ENCODE results near the gene BCL2L11. TPM values are rescaled to one million over a fixed set of nuclear protein-coding genes. Genes with fewer than 3 reads are reported as not detected.

BCL2L11 gene
- total RNA-seq, 1 donor from 2014 or later: 17.8 TPM

DNA sequence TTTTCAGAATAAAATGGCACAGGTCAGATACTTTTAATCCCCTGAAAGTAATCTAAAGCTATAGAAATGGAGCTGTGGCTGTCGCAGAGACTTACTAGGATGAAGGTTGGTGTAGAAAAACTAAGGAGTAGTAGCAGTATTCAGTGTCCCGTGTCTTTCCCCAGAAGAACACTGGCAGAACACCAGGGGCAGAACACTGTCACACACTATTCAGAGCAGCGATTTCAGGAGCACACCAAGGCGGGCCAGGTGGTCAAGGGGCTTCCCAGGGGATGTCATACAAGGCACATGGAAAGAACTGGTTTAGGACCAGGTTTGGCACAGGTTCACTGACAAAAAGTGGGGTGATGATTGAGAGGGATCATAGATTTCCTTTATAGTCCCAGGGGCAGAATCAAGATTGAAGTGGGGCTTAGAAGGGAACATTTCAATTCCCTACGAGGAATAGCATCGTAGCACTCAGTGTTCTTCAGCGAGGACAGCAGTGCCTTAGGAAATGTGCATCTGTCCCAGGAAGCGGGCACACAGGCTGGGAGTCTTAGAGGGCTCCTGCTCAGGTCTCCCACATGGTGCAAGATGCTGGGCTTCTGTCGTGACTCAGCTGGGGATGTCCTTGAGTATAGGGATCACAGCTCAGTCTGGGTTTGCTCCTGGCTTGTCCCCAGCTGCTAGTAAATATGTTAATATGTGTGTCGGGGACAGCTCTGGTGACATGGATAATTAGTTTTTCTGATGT is 22.6 kb downstream of the BCL2L11 start:
- DNase-seq: no peak

DNA sequence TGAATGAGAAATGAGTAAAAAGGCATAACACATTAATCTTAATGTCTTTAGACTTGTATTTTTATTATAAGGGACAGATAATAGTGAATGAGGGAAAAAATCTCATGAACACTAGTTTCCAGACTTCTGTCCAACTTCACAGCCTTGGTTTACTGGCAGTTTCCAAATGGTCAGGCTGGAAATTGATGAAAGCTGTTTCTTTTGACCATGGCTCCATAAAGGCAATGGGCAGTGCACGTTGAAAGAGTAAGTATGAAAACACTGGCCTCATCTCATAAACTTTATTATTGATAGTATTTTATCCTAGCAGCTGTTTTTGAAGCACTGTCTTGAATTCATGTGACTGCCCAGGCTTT is 23.1 kb downstream of the BCL2L11 start:
- DNase-seq: no peak

DNA sequence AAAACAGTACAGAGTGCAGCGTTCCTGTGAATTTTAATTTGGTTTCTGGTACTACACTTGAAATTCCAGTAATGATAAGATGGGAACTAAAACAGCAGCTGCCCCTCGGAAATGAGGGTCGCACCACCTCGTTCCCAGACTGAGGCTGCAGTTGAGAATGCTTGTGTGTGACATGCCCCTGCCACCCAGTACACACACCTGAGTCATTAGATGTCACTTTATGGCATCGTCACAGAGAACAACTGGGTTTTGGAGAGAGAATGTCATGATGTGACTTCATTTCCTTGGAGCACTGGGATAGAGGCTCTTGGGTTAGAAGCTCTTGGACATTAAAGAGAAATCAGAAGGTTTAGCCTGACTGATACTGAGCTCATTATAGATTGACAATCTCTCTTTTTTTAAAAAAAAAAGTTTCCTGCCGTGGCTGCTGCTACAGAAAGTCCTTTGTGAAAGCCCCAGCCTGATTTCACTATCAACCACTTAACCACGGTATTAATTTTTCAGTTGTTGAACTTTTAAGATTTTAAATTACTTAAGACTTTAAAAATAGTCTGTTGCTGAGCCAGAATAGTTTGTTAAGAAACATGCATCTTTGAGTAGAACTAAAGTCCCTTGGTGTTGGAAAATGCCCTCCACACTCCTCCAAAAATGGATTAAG is 24.5 kb downstream of the BCL2L11 start:
- no peak for DNase-seq

DNA sequence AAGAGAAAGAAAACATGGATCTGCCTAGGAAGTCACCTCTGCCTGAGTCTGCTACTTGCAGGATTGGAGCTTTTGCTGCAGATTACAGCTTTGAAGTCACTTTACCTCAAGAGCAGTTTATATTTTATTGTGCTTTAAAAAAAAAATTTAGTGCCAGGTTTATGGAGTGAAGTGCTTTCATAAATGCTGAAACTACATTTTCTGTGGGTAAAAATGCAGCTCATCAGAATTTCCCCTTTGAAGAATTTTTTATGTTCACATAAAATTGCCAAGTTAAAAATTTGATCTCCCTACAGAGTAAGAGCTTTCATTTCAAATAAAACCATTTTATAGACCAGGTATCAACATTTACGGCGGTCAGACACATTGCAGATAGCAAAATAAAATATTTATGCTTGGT is 25.2 kb downstream of the BCL2L11 start:
- DNase-seq: no peak

DNA sequence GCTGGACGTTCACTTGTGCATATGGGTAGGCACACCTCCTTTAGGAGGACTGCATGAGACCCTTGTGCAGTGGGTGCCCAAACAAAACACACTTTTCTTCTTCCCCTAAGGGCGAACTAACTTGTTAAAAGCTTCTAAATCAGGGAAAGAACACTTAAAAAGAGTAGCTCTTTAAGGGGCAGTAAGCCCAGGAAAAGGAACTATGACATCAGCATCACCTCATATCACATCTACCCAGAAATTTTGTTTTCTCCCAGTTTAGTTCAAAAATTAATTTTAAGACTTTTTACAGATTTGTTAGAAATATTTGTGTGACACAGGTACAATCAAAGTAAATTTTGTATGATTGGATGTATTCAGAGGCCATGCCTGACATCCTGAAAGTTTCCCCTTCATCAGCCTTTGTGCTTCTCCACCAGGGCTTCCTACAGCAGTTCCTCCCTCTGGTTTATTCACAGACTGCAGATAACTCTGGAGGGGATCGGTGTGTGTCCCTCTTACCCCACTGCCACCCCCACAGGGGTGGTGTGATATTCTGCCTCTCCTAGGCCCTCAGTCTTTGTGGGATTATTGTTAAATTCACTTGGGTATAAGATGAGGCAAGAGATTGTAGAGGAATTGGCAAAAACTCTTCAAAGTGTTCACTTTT is 27.6 kb downstream of the BCL2L11 start:
- no peak for DNase-seq

DNA sequence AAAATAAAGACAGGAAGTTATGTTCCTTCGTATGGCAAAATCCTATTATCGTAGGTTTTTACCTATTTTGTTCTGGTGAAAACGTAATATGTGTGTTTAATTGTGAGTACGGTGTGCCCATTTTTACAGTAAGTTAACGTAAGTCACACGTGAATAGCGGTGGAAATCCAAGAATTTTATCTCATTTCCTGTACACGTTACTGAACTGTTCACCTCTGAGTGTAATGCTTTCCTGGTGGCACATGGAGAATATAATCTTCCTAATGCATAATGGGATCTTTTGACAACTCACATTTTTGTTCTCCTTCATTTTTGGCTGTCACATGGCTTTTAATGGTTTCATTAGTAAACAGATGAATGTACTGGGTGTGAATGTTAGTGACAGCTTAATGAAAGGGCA is 28.2 kb downstream of the BCL2L11 start:
- DNase-seq: no peak

DNA sequence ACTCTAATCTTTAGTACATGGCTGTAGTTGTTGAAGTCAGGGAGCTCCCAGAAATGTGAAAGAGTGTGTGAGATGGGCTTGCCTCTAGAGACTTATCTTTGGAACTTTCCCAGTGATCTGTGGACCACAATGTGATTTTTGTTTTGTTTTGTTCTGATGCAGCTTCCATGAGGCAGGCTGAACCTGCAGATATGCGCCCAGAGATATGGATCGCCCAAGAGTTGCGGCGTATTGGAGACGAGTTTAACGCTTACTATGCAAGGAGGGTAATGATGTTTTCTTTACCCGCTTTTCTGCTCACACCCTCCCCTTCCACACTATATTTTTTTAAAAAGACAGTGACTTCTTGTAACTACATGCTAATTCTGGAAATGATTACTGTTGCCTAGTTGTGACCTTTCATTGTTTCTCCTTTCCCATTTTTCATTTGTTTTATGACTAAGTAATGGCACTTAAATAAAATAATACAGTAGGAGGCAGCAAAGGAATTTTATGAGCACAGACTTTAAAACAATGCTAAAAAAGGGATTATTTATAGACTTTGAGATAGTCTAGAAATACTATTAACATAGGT is 29.3 kb downstream of the BCL2L11 start:
- no peak for DNase-seq

DNA sequence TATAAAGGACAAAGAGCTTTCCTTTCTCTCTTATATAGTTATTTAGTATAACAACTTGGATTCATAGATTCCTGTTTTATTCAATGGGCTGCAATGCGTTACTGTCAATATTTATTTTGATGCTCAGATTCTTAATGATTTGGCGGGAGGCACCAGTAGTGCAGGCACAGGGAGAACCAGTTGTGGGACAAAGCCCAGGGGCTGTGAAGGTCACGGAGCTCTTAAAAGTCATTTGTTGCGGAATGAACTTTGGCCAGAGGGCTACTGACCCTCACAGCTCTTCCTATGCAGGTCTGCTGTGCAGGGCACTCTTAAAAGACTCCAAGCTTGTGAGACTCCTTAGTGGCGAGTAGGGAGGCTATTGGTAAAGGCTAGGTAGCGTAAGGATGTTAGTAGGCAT is 34.0 kb downstream of the BCL2L11 start:
- no peak for DNase-seq

DNA sequence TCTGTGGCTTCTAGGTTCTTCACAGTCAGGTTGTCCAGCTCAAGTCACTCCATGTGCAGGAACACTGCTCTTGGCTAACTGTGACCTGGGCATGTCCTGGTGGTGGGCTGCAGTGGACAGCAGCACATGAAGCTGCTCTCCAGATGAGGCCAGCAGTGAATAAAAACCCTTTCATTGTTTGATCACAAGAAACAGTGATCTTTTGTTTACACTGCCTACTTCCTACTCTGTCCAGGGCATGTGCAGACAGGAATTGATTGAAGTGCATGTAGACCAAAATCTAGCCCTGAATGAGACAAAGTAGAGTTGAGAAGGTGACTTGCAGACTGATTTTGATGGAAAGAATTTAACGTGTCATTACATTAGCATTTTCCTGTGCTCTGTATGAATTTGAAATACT is 34.9 kb downstream of the BCL2L11 start:
- DNase-seq: no peak

DNA sequence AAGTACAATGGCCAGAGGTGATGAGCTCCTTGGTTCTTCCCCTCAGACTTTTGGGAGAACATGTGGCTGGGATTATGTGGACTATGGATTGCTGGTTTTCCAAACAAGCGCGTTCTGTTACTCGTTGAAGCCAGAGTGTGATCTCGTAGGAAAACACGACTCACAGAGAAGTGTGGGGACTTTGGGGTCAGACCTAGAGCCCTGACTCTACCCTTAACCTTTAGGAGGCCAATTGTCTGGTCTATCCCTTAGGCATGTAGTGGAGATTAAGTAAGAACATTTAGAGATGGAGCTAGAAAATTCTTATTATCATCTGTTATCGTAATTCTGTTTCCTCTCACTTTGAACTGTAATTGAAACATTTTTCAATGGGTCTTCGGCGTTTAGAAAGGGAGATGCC is 35.8 kb downstream of the BCL2L11 start:
- no peak for DNase-seq

DNA sequence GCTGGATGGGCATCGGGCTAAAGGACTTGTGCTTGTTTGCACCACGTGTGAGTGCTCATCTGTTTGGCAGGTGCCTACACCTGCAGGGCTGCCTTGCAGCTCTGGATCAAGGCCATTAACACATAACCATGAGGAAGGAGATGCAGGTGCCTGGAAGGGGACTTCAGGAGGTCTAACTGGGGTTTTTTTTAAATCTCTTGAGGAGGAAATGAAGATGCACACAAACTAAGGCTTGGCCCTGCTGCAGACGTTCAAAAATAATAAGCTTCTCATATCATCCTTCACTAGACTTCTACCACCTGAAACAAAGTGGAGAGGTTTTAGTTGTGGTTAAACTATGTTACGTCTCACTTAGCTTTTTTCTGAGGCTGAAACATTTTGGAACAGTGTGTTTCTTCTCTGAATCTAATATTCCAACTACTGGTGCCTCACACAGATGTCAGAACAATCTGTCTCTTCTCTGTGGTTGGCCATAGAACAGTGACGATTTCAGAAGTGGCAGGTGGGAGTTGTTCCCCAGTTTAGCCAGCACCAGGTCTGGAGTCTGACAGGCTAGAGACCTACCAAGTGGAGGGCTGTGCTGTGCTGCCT is 36.5 kb downstream of the BCL2L11 start:
- no peak for DNase-seq

DNA sequence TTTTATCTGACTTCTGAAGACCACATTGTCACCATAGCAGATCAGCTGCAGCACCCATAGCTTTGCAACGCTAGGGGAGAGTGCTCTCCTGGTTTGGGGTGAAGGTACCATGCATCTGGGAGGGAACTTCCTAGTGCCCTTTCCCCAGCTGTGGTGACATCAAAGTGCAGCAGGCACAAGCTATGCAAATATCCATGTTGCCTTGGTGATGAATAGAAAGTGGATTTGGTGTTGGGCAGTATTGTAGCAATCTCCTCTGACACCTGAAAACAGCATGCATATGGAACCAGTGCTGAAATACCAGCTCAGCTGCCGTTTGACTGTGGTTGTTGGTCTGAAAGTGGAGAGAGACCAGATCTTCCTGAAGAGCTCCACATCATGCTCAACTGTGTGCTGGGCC is 37.1 kb downstream of the BCL2L11 start:
- DNase-seq: no peak

DNA sequence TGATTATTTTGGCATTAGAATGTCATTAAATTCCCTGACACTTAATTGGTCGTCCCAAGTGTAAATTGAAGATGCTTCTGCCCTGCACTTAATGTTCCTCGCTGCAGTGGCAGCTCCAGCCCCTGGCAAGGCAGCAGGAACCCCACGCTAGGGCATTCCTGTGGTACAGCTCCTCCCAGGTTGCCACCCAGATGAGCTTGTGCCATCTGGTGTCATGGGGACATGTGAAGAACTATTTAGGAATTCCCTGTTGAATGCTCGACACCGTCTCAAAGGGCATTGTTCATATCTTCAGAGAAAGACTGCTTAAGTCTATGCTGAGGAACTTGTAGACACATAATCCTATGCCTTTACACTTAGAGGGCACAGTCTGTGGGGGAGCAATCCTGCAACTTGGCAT is 38.9 kb downstream of the BCL2L11 start:
- DNase-seq: no peak

DNA sequence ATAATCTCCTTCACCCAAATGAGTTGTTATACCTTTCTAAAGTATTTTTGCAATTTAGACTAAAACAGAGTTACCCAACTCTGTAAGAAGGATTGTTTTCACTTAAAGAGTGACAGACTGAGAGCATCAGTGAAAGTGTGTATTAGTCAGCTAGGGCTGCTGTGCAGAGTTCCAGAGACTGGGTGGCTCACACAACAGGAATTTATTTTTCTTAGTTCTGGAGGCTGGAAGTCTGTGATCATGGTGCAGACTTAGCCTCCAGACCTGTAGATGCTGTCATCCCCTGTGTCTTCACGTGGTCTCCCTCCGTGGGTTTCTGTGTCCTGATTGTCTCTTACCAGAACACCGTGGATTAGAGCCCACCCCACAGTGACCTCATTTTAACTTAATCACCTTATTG is 40.0 kb downstream of the BCL2L11 start:
- no peak for DNase-seq

DNA sequence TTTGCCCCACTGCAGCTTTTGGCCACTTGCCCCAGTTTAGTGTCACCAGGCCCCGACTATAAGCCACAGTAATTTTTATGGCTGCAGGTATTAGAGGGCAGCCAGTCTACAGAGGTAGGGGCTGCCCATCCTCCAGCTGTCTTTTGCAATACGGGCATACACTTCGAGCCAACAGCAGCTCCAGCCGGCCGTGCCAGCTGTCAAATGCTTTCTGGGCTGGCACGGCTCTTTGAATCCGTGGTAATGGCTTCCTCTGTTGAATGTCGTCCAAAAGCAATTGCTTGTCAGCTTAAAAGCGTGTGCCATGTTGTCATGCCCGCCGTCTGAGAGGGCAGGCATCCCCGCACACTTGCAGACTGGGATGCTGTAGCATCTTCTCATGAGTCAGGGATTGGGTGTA is 41.3 kb downstream of the BCL2L11 start:
- DNase-seq: peak; percentile 93

DNA sequence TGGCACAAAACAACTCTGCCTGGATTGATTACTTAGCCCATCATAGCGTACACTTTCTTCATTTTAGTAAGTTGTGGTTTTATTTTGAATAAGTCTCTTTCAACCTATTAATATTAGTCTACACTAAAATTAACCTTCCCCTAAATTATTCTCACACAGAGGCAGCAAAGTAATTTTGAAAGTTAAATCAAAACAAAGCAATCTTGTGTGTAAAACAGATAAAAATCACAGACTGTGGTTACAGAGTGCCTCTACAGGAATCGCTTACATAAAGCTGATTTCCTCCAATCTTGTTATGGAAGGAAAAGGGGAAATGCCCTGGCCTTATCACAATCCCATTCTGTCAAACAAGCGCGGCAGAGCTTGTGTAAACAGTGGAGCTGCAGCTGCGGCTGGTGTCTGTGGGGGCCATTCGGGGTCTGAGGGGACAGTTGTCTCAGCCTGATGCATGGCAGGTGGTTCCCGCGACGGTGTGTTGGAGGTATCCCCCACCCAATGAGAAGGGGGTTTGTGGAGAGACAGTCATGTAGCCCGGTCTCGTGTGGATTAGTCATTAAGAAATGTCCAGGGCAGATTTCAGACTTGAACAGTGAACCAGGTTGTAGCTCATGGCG is 42.1 kb downstream of the BCL2L11 start:
- DNase-seq: no peak

DNA sequence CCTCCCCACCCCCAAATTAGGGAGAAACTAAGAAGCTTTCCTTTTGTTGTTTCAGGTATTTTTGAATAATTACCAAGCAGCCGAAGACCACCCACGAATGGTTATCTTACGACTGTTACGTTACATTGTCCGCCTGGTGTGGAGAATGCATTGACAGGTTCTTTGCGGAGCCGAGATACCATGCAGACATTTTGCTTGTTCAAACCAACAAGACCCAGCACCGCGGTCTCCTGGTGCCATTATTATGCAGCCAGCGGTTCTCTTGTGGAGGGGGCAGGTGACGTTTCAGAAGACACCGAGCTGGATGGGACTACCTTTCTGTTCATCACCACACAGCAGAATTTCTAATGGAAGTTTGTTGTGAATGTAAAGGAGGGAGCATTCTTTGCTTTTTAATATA is 43.4 kb downstream of the BCL2L11 start:
- DNase-seq: no peak

DNA sequence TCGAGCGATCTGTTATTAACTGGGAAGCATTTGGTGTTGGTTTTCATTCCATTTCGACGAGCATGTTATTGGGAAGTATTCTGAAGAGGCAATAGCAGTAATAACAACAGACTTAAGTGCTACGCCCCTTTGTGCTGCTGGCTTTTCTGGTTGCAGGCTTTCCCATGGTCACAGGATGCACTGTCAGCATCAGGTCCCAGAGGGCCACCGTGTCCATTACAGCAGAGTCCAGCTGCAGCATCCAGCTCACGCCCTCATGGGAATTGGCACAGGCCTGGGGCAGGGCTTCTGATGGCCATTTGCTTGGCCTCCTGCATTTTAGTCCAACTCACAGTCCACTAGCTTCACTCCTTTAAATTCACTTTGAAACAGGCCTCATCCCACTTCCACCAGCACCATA is 44.4 kb downstream of the BCL2L11 start:
- DNase-seq: no peak

DNA sequence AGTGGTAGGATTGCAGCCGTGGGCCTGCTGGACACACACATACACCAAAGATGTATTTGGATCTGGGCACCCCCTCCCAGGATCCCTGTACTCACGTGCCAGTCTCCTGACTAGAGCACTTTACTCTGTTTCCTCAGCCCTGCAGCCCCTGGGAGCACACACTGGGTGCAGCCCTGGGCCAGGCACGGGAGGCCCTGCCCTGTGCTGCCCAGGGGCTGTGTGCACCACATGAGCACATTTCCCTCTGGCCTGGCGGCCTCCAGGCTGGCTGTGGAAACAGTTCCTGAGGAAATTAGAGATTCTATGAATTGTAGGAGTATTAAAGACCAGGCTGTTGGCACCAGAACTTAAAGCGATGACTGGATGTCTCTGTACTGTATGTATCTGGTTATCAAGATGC is 45.4 kb downstream of the BCL2L11 start:
- DNase-seq: no peak

DNA sequence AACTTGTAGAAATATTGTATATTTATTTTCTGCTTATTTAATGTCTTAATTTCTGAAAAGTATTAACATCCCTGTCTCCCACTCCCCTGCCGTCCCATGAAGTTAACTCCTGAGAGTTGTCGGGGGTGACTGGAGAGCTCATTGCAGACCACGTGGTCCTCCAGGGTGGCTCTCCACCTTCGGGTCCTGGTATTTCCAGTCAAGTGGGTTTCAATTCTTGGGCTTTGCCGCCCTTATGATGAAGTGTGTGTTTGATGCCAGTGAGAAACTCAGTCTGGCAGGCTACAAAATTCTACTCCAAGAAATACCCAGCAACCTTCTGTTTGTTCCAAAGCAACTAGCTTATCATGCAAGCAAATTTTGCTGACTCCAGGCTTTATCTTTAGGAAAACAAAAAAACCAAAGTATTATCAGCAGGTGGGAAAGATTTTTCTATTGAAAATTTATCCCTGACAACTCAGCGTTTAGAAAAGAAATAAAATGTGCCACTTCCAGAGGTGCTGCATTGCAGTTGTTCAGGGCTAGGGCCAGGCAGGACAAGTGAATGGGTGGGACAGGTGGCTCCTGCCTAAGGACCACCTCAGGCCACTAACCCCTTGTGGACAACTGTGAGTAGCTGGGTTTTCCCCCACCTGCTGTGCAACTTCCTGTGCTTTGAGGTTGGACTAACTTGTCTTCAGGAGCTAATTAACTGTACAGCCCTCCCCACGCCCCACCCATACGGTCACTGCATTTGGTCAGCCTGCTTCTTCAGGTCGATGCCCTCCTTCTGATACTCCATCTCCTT is 46.6 kb downstream of the BCL2L11 start:
- DNase-seq: no peak

DNA sequence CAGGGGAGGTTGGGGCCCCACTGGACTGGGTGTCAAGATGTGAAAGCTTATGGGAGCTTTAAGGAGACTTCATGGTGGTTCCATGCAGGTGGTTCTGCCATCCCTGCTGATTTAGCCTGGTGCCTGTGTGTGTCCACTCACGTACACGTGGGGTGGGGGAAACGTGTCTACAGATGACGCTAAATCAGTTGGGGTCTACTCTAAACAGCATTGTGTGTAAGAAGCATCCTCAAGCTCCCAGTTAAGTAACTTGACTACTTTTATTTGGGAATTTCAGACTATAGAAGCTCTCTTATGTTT is 47.1 kb downstream of the BCL2L11 start:
- DNase-seq: no peak

All from tongue (tissue), 2 donors.